NB4 (cell line): ENCODE measurements around the gene PSMB8.

Experiments
- POLR2A ChIP-seq: IDR thresholded peaks from 2 replicates; pipeline ENCODE4 v1.6.1; 2011; ENCODE audit warnings: mild to moderate bottlenecking; ENCODE audit not compliant: insufficient read length; ENCODE audit errors: extremely low read depth
- TF ChIP-seq, protein P1 (sequence below): IDR thresholded peaks from one replicate; pipeline ENCODE4 v1.5.1; 2012; ENCODE audit warnings: low read depth, low read length

- TF ChIP-seq, protein P1, sequence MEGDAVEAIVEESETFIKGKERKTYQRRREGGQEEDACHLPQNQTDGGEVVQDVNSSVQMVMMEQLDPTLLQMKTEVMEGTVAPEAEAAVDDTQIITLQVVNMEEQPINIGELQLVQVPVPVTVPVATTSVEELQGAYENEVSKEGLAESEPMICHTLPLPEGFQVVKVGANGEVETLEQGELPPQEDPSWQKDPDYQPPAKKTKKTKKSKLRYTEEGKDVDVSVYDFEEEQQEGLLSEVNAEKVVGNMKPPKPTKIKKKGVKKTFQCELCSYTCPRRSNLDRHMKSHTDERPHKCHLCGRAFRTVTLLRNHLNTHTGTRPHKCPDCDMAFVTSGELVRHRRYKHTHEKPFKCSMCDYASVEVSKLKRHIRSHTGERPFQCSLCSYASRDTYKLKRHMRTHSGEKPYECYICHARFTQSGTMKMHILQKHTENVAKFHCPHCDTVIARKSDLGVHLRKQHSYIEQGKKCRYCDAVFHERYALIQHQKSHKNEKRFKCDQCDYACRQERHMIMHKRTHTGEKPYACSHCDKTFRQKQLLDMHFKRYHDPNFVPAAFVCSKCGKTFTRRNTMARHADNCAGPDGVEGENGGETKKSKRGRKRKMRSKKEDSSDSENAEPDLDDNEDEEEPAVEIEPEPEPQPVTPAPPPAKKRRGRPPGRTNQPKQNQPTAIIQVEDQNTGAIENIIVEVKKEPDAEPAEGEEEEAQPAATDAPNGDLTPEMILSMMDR = no peak
- no peak for TF ChIP-seq POLR2A
These were observed 1.6 kb upstream of the PSMB8 start for GRCh38 chr6:32845384-32845884.
